HG03025 (cell line): ENCODE data around the gene OAS1.
"Not testable (repeated sequence)": the region's sequence is repeated elsewhere in the genome, so short reads cannot be mapped to it uniquely, and the experiment has no call there.

Source experiments
- ATAC-seq: cut with Tn5 transposase; IDR thresholded peaks from one replicate; pipeline ENCODE4 v1.9.1; 2021; ENCODE audit warnings: mild to moderate bottlenecking, moderate library complexity; ENCODE audit not compliant: unreplicated experiment, low FRiP score

OAS1 gene

DNA sequence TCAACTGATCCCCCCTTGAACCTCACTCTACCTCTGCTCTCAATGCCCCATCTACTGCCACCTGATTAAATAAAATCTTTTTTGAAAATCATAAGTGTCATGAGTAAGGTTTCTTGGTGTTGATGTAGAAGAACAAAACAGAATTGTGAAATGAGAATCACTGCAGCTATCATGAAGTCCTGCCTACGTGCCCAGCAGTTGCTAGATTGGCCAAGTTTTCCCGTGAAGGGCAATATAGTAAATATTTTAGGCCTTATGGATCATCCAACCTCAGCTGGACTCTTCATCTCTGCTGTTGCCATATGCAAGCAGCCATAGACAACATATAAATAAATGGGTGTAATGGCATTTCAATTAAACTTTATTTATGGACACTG is 26.4 kb downstream of the OAS1 start:
- ATAC-seq = no peak

DNA sequence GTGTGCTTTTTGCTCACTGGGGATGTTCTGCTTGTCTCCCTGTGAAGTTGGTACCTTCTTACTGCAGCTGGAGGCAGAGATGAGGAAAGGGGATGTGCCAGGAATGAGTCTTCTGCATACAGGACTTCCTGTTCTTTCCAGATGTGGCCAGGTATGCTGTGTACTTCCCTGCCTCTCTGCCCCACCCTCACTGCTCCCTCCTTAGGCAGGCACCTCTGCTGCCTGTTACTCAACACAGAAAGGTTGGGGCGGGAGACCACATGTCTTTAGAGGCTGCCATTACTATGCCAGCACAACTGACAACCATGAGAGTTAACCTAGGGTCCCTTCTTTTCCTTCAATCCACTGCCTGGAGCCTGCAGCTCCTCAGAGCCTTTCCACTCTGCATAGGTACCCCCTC is 29.5 kb downstream of the OAS1 start:
- ATAC-seq = no peak

DNA sequence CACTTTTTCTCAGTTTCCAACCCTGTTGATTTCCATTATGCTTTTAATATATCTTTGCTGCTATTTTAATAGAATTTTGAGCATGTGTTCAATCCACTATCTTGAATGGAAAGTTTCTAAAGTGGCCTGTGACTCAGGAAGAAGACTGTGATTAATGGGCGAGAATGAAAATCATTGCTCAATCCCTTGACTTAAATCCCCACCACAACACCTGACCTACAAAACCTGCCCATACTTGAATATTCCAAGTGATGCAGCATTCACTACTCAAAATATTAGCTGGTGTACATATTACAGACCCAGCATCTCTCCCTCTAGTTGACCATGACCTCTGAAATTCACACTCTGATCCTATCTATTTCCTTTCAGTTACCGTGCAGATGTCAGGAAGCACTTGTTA is 30.2 kb downstream of the OAS1 start:
- ATAC-seq = no peak

DNA sequence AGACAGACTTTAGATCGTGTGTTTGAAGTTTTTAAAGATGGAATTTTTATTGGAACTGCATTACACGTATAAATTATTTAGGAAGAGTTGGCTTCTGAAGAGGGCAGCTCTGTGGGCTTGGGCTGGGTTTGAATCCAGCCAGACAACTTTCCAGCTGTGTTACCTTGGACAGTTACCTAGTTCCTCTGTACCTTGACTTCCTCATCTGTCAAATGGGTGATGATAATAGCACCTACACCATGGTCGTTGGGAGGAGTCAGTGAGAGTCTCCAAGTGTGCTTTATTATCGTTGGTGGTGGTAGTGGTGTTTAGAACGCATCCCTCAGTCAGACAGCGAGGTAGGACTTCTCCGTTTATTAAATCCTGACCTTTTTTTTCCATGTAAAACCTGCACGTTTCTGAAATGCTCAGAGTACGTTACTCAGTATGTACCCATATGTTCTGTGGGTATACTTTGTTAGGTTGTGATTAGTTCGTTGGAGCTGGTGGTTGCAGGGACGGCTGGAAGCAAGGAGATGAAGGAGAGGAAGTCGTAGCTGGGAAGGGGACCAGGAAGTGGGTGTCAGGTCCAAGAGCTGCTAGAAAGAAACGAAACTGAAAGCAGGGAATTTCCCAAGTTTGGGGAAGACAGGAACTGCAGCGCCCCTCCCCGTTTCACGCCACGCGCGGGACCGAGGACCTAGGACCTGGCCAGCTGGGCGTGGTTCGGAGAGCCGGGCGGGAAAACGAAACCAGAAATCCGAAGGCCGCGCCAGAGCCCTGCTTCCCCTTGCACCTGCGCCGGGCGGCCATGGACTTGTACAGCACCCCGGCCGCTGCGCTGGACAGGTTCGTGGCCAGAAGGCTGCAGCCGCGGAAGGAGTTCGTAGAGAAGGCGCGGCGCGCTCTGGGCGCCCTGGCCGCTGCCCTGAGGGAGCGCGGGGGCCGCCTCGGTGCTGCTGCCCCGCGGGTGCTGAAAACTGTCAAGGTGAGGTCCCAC is 31.3 kb downstream of the OAS1 start, which contains the start of gene OAS3:
Gene OAS3 (plus strand): TSS at position 734 of the 979 bp plus-strand sequence. CDS start 57 bp downstream, at position 791.
- no peak for ATAC-seq

DNA sequence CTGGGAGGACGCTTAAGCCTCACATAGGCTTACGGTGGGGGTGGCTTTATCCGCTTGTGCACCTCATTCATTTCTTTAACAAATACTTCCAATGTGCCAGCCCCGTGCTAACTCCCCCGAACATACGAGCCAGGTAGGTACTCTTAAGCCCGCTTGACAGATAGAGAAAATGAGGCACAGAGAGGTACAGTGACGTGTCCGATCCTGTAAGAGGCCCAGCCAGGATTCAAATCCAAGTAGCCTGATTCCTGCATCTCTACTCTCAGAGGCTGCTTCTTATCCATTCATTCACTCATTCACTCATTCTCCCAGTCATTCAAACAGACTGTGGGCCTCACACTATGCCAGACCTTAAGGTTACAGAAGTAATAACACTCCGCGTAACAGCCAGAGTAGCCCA is 32.0 kb downstream of the OAS1 start:
- no peak for ATAC-seq

DNA sequence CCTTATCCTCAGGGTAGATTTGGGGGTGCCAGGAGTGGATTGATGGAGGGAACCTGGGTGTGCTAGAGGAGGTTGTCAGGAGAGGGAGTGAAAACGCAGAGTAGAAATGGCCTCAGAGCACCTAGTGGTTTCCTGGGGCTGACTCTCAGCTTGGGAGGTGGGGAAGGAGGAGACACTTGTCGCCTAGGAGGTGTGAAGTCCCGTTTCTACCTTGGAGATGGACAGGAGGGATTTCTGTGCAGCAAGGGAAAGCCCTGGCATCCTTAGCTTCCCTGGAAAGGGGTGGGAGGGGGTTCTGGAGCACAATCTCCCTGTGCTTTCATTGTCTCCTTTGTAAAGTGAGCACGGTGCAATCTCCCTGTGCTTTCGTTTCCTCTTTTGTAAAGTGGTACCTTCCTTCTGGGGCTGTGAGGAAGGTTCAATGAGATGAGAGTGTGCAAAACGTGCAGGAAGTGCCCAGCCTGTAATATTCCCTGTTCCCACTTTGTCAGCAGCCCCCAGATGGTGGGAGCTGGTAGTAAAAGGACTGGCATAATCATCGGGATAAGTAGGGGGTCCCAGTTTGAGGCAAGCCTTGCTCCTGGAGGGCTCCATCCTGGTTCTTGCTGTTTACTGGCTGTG is 33.1 kb downstream of the OAS1 start:
- ATAC-seq = no peak

DNA sequence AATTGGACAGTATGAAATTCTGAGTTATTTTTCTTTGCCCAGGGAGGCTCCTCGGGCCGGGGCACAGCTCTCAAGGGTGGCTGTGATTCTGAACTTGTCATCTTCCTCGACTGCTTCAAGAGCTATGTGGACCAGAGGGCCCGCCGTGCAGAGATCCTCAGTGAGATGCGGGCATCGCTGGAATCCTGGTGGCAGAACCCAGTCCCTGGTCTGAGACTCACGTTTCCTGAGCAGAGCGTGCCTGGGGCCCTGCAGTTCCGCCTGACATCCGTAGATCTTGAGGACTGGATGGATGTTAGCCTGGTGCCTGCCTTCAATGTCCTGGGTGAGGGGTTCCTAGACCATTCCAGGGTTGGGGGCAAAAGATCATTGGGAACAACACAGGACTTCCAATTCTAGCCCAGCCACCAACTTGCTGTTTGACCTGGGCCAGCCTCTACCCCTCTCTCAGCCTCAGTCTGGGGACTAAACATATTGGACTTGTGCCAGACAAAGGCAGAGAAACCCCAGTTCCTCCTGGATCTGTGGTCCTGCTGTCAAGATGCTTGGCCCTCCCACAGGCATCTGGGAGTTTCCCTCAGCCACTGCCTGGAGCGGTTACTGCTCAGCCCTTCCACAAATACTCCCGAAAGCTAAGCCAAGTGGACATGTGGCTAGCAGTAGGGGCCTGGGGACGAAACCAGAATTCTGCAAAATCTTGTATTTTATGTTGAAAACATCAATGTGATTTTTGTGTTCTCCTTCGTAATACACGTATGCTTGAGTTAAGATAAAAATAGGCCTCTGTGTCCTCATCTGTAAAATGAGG is 35.0 kb downstream of the OAS1 start:
- no peak for ATAC-seq

DNA sequence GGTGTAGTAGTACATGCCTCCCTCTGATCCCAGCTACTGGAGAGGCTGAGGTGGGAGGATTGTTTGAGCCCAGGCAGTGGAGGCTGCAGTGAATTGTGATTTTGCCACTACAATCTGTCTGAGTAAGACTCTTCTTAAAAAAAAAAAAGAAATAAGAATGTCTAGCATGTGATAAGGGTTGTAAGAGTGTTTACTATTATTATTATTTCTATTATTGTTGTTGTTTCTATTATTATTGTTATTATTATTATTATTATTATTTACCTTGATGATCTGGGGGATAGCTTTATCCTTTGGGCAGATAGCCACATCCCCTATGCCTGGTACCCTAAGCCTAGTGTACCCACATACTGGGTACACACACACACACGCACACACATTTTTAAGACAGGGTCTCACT is 35.8 kb downstream of the OAS1 start:
- ATAC-seq = no peak

DNA sequence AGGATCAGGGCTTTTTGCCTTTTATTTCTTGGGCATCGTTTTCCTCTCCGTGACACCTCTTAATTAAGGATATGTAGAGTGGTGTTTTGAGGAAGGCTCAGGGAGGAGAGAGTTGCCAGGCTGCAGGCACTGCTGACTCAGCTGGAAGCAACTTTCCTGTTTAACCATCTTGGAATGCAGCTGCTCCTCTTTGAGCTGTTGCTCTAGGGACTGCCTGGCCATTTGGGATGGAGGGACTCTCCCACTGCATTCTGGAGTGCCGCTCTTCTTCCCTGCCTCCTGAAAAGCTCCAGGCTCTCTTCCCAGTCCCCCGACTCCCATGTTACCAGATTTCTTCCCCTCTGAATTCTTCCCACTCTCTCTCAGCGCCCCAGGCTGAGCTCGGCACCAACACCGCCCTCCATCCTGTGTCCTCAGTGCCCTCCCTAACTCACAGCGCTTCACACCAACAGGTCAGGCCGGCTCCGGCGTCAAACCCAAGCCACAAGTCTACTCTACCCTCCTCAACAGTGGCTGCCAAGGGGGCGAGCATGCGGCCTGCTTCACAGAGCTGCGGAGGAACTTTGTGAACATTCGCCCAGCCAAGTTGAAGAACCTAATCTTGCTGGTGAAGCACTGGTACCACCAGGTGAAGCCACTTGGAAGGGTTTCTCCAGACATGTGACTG is 37.4 kb downstream of the OAS1 start:
- ATAC-seq = no peak

DNA sequence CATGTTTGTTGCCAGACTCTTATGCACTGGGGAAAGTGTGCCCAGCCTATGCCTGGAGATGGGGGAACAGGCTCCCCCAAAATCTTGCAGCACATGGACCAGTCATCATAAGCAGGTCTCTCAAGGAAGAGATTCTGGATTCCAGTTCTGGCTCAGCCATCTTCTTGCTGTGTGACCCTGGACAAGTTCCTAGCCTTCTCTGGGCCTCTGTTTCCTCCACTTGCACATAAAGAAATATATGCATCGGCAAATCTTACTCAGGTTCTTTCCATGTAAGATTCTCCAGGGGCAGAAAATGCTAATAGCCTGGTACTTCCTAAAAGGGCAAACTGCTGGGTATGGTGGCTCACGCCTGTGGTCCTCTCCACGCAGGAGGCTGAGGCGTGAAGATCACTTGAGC is 38.8 kb downstream of the OAS1 start:
- ATAC-seq = no peak

DNA sequence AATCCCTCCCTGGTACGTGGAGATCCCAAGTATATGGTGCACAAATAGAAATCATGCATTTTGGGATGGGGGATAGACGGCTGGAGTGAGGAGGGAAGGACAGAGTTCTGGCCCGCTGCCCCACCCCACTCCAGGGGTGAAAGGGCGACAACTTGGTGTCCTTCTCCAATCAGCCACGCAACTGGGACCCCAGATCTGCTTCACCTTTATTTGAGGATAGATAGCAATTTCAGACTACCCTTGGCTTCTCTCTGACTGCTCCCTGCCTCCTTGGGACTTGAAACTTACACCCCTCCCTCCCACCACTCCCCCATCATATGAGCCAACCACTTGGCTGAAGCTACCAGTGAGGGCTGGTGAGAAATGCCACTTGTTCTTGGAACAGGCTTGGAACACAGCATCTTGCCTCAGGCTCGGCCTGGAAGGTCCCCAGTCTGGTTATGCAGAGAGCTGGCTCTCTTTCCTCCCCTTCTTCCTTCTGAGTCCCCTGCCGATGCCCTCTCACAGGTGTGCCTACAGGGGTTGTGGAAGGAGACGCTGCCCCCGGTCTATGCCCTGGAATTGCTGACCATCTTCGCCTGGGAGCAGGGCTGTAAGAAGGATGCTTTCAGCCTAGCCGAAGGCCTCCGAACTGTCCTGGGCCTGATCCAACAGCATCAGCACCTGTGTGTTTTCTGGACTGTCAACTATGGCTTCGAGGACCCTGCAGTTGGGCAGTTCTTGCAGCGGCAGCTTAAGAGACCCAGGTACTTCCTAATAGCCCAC is 39.7 kb downstream of the OAS1 start:
- no peak for ATAC-seq

DNA sequence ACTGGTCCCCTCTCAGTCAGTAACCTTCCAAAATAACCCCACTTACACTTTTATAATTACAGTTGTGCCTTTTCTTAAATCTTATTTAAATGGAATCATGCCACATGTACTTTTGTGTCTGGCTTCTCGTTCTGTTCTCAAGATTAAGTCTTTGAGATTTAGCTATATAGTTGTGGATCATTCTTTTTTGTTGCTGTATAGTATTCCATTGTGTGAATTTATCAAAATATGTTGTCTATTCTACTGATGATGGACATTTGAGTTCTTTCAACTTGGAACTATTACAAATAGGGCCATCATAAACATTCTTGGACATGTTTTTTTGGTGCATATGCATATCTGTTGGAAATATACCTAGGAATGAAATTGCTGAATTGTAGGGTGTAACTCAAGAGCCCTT is 40.6 kb downstream of the OAS1 start:
- no peak for ATAC-seq

DNA sequence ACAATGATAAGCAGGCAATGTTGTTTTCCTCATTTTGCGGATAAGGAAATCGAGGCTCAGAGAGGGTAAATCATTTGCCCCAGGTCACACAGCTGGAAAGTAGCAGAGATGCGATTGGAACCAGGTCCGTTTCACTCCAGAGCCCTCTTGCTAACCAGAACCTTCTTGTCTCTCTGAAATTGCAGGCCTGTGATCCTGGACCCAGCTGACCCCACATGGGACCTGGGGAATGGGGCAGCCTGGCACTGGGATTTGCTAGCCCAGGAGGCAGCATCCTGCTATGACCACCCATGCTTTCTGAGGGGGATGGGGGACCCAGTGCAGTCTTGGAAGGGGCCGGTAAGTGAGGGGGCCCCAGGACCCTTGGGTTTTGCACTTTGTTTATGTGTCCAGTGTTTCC is 41.0 kb downstream of the OAS1 start:
- no peak for ATAC-seq

DNA sequence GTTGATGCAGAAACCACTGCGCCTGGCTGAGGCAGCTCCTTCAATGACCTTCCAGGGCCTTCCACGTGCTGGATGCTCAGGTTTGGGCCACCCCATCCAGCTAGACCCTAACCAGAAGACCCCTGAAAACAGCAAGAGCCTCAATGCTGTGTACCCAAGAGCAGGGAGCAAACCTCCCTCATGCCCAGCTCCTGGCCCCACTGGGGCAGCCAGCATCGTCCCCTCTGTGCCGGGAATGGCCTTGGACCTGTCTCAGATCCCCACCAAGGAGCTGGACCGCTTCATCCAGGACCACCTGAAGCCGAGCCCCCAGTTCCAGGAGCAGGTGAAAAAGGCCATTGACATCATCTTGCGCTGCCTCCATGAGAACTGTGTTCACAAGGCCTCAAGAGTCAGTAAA is 42.0 kb downstream of the OAS1 start:
- no peak for ATAC-seq

DNA sequence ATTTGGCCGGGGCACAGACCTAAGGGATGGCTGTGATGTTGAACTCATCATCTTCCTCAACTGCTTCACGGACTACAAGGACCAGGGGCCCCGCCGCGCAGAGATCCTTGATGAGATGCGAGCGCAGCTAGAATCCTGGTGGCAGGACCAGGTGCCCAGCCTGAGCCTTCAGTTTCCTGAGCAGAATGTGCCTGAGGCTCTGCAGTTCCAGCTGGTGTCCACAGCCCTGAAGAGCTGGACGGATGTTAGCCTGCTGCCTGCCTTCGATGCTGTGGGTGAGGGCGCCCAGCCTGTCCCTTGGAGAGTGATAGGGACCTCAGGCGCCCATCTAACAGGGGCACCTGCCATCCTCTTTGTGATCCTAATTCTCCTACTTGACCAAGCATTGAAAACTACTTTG is 43.9 kb downstream of the OAS1 start:
- ATAC-seq = no peak

DNA sequence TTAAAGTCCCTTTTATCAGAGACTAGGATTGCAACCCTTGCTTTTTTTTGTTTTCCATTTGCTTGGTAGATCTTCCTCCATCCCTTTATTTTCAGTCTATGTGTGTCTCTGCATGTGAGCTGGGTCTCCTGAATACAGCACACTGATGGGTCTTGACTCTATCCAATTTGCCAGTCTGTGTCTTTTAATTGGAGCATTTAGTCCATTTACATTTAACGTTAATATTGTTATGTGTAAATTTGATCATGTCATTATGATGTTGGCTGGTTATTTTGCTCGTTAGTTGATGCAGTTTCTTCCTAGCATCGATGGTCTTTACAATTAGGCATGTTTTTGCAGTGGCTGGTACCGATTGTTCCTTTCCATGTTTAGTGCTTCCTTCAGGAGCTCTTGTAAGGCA is 50.4 kb downstream of the OAS1 start:
- ATAC-seq = not testable (repeated sequence)

DNA sequence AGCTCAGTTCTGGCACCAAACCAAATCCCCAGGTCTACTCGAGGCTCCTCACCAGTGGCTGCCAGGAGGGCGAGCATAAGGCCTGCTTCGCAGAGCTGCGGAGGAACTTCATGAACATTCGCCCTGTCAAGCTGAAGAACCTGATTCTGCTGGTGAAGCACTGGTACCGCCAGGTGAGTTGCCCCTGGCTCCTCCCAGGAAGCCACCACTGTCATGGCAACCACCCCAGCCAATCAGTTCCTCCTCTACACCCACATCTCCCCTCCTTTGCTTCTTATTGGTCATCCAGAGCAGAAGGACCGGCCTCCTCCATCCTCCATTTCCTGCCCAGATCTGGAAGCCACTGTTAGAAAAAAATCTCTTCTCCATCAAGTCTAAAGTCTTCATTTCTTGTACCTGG is 54.3 kb downstream of the OAS1 start:
- no peak for ATAC-seq

DNA sequence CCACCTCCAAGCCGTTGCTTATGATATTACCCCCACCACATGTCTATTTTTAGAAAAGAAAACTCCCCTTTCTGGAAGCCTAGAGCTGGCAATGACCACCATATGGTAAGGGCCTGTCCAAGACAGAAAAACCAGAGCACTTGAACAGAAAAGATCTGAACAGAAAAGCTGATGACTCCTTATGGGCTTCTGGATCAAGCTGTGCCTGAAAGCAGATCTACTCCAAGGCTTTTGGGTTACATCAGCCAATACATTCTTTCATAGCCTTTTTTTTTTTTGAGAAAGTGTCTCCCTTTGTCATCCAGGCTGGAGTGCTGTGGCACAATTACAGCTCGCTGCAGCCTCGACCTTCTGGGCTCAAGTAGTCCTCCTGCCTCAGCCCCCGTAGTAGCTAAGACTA is 54.8 kb downstream of the OAS1 start:
- no peak for ATAC-seq

DNA sequence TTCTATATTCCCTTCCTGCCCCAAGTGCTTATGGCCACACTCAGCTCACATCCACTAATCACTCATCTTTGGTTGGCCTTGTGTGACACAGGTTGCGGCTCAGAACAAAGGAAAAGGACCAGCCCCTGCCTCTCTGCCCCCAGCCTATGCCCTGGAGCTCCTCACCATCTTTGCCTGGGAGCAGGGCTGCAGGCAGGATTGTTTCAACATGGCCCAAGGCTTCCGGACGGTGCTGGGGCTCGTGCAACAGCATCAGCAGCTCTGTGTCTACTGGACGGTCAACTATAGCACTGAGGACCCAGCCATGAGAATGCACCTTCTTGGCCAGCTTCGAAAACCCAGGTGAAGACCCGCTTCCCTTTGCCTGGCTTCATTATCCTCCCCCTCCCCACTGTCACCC is 55.8 kb downstream of the OAS1 start:
- ATAC-seq = no peak
